Memory B cell (primary cell): ENCODE measurements around the gene TBC1D20.

Experiments
- ATAC-seq: fragments of 150-1000 bp; cut with Tn5 transposase; 2 replicates; pipeline ENCODE4 v1.10.0; 2021; ENCODE audit warnings: low read depth, mild to moderate bottlenecking, moderate library complexity
- DNase-seq, 2 donors: peaks; one replicate each; pipeline ENCODE4 v3.0.0; 2022; ENCODE audit warnings: low spot score in 2 of 2
- H3K27ac Mint-ChIP-seq: one replicate; pipeline ENCODE4 v1.8.0; 2022; ENCODE audit warnings: mild to moderate bottlenecking, moderate library complexity, mixed read lengths
- H3K27me3 Mint-ChIP-seq: one replicate; pipeline ENCODE4 v1.8.0; 2022; ENCODE audit warnings: mixed read lengths
- H3K36me3 Mint-ChIP-seq: one replicate; pipeline ENCODE4 v1.8.0; 2022; ENCODE audit warnings: mild to moderate bottlenecking, mixed read lengths
- H3K4me1 Mint-ChIP-seq: one replicate; pipeline ENCODE4 v1.8.0; 2022; ENCODE audit warnings: mixed read lengths
- H3K4me3 Mint-ChIP-seq: one replicate; pipeline ENCODE4 v1.8.0; 2022; ENCODE audit warnings: mild to moderate bottlenecking, moderate library complexity, mixed read lengths
- H3K9me3 Mint-ChIP-seq: one replicate; pipeline ENCODE4 v1.8.0; 2022; ENCODE audit warnings: mixed read lengths

The TBC1D20 gene

DNA sequence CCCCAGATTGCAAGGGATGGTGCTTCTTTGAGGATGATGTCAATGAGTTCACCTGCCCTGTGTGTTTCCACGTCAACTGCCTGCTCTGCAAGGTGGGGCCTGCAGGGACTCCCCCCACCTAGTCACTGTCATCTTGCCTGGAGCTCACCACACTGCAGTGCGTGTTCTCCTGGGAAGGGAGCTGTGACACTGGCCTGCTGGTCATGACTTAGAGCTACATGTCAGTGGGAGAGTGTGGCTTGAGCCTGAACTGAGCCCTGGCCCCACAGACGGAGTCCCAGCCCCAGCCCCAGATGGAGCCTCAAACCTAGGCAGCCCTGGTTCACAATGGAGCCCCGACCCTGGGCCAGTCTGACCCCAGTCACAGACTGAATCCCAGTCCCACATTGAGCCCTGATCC lies 34.9 kb downstream of the TBC1D20 start:
- Mint-ChIP-seq H3K4me1 (peaks cover 3% of the 10 kb centered on the region), H3K4me3 (no peak overlapping the region), H3K27ac (no peak overlapping the region), H3K27me3 (no peaks in the 10 kb centered on the region), H3K36me3 (peaks cover 15% of the 10 kb centered on the region), H3K9me3 (no peaks in the 10 kb centered on the region)
- DNase-seq (no peak), ATAC-seq (no peak)

DNA sequence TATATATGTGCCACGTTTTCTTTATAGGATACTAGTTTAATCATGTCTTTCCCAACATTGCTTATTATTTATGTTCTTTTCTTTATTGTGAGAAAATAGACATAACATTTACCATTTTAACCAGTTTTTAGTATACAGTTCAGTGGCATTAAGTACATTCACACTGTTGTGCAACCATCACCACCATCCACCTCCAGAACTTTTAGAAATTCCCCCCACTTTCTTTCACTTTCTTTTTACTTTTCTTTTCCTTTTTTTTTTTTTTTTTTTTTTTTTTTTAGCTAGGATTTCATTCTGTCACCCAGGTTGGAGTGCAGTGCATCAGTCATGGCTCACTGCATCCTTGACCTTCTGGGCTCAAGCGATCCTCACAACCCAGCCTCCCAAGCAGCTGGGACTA lies 35.8 kb downstream of the TBC1D20 start:
- no peak overlapping the region for H3K4me3 Mint-ChIP-seq
- no peaks in the 10 kb centered on the region for H3K27me3 Mint-ChIP-seq
- ATAC-seq (no peak), DNase-seq (no peak)
- no peak overlapping the region for H3K27ac Mint-ChIP-seq
- peaks cover 2% of the 10 kb centered on the region for H3K4me1 Mint-ChIP-seq
- peaks cover 20% of the 10 kb centered on the region for H3K36me3 Mint-ChIP-seq
- no peaks in the 10 kb centered on the region for H3K9me3 Mint-ChIP-seq

DNA sequence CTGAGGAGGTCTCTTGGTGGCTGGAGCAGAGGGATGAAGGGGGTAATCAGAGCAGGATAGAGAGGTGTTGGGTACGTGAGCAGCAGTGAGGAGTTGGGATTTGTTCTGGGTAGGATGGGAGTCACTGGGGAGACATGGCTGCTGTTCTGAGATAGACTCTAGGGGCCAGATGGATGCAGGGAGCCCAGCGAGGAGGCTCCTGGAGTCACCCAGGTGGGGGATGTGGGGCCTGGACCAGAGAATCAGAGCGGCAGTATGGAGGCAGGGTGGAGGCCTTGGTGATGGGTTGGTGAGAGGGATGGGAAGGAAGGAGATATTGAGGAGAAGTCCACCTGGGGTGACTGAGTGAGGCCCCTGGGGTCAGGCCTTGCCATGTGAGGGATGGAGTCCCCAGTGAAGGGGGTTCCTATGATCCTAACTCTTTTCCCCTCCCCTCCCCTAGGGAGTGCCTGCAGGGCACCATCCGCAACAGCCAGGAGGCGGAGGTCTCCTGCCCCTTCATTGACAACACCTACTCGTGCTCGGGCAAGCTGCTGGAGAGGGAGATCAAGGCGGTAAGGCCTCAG lies 40.6 kb downstream of the TBC1D20 start:
- peak overlapping the region; percentile 84 for H3K27ac Mint-ChIP-seq
- no peak for ATAC-seq
- peaks cover 26% of the 10 kb centered on the region for H3K36me3 Mint-ChIP-seq

DNA sequence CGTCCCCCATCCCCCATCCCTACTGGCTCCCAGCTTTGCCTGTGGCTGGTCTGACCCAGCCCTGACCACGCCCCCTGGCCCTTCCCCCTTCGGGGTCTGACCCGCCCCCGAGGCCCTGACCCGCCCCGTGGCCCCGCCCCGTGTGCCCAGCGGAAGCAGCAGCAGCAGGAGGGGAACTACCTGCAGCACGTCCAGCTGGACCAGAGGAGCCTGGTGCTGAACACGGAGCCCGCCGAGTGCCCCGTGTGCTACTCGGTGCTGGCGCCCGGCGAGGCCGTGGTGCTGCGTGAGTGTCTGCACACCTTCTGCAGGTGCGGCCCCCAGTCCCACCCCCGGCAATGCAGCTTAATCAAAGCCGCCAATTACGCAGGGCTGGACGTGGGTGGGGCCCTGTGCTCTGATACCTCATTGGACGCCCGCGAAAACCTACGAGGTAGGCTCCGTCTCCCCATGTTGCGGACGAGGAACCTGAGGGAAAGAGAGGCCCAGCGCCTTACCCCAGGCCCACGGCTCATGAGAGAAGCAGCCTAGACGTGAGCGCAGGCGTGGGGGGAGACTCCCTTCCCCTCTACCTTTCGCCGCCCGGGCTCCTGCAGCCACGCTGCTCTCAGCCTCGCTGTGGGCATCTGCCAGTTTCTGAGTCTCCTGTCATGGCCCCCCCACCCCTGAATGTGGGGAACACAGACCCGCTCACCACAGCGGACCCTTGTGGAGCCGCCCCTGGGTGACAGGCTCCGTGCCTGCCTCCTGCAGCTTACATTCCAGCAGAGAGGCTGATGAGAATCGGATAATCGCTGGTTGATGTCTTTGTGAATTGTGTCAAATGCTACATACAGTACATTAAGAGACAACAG lies 41.4 kb downstream of the TBC1D20 start:
- Mint-ChIP-seq H3K4me3 (no peak overlapping the region), H3K27me3 (no peaks in the 10 kb centered on the region), H3K4me1 (peaks cover 13% of the 10 kb centered on the region), H3K36me3 (peaks cover 26% of the 10 kb centered on the region), H3K9me3 (no peaks in the 10 kb centered on the region), H3K27ac (peak overlapping the region; percentile 84)
- ATAC-seq (no peak), DNase-seq (no peak)

More for the DNA sequence above, 40.6 kb downstream of the TBC1D20 start:
- no peaks in the 10 kb centered on the region for H3K9me3 Mint-ChIP-seq
- peaks cover 11% of the 10 kb centered on the region for H3K4me1 Mint-ChIP-seq
- DNase-seq = no peak
- H3K4me3 Mint-ChIP-seq = no peak overlapping the region
- no peaks in the 10 kb centered on the region for H3K27me3 Mint-ChIP-seq

DNA sequence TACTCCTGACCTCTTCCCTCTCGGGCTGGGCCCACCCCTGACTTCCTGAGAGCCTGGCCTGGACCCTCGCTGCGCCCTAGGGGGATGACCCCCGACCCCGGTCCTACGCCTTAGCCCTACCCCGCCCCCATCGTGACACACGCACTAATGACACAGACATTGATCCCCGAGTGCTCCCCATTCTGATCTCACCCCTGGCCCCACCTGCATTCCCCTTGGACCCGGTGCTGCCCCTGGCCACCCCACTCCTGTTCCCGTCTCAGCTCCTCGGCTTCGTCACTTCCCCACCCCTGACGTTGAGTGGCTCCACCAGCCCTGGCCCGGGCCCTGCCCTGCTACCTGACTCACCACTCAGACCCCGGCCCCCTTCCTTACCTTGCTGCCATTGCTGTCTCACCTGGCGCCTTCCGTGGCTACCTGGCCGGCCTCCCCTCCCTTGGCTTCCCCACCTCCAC lies 42.1 kb downstream of the TBC1D20 start:
- H3K4me1 Mint-ChIP-seq = peaks cover 18% of the 10 kb centered on the region
- no peak for DNase-seq
- no peak overlapping the region for H3K4me3 Mint-ChIP-seq
- H3K9me3 Mint-ChIP-seq = no peaks in the 10 kb centered on the region
- peaks cover 29% of the 10 kb centered on the region for H3K36me3 Mint-ChIP-seq
- ATAC-seq = no peak
- H3K27me3 Mint-ChIP-seq = no peaks in the 10 kb centered on the region
- peak overlapping the region; percentile 93 for H3K27ac Mint-ChIP-seq

DNA sequence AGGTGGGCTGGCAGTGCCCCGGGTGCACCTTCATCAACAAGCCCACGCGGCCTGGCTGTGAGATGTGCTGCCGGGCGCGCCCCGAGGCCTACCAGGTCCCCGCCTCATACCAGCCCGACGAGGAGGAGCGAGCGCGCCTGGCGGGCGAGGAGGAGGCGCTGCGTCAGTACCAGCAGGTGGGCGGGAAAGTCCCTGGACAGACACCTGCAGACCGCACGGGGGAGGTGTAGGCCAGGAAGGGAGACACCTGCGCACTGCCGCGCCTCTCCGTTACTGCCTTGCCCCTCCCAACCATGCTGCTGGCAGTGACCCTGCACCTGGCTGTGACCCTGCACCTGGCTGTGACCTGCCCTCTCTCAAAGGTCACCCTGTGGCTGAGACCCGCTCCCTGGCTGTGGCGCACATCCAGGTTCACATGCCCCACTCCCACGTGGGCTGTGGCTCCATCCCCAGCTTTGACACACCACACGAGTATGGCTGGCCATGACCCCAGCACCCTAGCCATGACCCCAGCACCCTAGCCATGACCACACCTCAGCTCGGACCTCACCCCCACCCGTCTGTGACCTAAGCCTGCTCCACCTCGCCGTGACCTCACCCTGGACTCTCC lies 42.7 kb downstream of the TBC1D20 start:
- Mint-ChIP-seq H3K9me3 (no peaks in the 10 kb centered on the region), H3K27me3 (no peaks in the 10 kb centered on the region), H3K4me1 (peaks cover 18% of the 10 kb centered on the region), H3K4me3 (peak overlapping the region; percentile 11), H3K27ac (peak overlapping the region; percentile 93), H3K36me3 (peaks cover 29% of the 10 kb centered on the region)
- DNase-seq (peak; percentile 37 to 56), ATAC-seq (peak; percentile 96)

DNA sequence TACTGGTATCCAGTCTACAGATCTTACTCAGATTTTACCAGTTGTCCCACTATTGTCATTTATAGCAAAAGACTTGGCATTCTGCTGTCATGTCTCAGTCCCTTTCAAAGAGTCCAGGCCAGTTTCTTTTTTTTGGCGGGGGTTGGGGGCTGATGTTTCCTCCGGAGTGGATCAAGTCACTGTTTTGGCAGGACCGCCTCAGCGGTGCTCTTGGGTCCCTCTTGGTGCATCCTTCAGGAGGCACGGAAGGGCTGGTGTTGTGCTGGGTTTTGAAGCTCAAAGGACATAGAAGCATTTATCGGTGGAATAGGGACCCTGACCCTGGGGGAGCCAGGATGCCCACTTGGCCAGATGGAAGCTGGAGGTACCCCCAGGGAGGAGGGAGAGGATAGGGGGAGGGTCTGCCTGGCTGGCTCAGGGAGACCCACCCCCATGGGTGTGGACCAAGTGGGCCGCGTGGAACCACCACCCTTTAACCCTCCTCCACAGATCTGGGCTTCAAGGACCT lies 43.4 kb downstream of the TBC1D20 start:
- ATAC-seq = no peak
- H3K27ac Mint-ChIP-seq = peak overlapping the region; percentile 93
- no peak overlapping the region for H3K4me3 Mint-ChIP-seq
- peaks cover 18% of the 10 kb centered on the region for H3K4me1 Mint-ChIP-seq
- no peaks in the 10 kb centered on the region for H3K9me3 Mint-ChIP-seq
- peaks cover 22% of the 10 kb centered on the region for H3K36me3 Mint-ChIP-seq
- no peak for DNase-seq
- no peaks in the 10 kb centered on the region for H3K27me3 Mint-ChIP-seq

DNA sequence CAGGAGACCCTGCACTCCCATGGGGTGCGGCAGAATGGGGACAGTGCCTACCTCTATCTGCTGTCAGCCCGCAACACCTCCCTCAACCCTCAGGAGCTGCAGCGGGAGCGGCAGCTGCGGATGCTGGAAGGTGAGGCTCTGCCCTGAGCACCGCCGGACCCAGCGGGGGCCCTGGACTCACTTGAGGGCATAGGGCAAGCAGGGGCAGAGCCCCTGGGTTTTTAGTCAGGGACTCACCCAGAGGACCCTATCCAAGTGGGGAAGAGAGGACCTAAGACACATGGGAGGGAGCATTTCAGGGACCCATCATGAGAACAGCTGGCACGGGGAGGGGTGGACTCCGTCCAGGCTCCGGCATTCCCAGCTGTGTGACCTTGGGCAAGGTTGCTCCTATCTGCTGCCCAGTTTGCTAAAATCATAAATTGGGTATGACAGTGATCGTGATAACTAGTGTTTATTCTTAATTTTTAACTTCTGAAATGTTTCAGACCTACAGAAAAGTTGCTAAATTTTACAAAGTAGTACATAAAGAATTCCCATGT lies 44.5 kb downstream of the TBC1D20 start:
- Mint-ChIP-seq H3K27ac (no peak overlapping the region), H3K27me3 (no peaks in the 10 kb centered on the region)

DNA sequence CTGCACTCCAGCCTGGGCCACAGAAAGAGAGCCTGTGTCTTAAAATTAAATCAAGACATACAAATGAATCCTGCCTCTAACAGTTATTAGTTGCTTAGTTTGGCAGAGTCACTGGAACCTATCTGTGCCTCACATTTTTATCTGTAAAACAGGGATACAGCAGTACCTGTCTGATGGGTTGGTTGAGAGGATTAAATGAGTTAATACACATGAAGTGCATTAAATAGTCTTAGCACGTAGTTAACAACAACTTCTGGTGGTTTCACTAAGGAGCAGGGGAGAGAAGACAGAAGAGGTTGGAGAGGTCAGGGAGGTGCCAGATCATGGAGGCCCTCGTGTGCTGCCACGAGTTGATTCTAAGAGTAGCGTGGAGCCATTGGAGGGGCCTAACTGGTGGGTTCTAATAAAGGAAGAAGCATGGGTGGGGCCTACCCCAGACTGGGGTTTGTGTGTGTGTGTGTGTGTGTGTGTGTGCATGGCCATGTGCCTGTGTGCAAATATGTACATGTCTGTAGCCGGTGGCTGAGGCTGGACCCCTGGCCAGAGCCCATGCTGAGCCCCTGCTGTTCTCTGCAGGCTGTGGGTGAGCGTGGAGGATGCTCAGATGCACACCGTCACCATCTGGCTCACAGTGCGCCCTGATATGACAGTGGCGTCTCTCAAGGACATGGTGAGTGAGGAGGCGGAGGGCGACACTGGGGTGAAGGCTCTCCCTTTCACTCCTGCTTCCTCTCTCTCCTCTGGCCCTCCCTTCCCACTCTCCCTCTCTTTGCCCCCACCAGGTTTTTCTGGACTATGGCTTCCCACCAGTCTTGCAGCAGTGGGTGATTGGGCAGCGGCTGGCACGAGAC lies 45.2 kb downstream of the TBC1D20 start:
- peaks cover 23% of the 10 kb centered on the region for H3K4me1 Mint-ChIP-seq
- DNase-seq = no peak
- H3K4me3 Mint-ChIP-seq = no peak overlapping the region
- H3K27ac Mint-ChIP-seq = no peak overlapping the region
- peaks cover 26% of the 10 kb centered on the region for H3K36me3 Mint-ChIP-seq
- H3K9me3 Mint-ChIP-seq = no peaks in the 10 kb centered on the region
- no peaks in the 10 kb centered on the region for H3K27me3 Mint-ChIP-seq
- no peak for ATAC-seq

More for the DNA sequence above, 44.5 kb downstream of the TBC1D20 start:
- DNase-seq (no peak), ATAC-seq (no peak)
- no peak overlapping the region for H3K4me3 Mint-ChIP-seq
- H3K36me3 Mint-ChIP-seq = peaks cover 25% of the 10 kb centered on the region
- H3K4me1 Mint-ChIP-seq = peaks cover 21% of the 10 kb centered on the region
- no peaks in the 10 kb centered on the region for H3K9me3 Mint-ChIP-seq

DNA sequence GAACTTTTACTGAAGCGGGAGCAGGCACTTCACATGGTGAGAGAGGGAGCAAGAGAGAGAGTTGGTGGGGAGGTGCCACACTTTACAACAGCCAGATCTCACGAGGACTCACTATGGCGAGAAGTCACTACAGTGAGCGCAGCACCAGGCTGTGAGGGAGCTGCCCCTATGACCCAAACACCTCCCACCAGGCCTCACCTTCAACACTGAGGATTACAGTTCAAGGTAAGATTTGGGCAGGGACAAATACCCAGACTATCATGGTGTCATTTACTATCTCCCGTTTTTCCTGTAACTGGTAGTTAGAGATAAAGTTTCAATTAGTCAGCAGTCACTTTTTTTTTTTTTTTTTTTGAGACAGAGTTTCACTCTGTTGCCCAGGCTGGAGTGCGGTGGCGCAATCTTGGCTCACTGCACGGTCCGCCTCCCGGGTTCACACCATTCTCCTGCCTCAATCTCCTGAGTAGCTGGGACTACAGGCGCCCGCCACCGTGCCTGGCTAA lies 46.5 kb downstream of the TBC1D20 start:
- peaks cover 25% of the 10 kb centered on the region for H3K4me1 Mint-ChIP-seq
- ATAC-seq = no peak

DNA sequence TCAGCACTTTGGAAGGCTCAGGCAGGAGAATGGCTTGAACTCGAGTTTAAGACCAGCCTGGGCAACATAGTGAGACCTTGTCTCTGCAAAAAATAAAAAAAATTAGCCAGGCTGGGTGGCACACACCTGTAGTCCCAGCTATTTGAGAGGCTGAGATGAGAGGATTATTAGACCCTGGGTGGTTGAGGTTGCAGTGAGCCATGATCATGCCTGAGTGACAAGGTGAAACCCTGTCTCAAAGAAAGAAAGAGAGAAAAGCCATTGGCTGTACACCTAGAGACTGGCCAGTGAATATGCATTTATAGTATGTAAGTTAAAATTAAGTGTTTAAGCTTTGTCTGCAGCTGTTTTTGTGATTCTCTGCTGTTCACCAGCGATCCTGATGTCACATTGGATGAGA lies 48.2 kb downstream of the TBC1D20 start:
- H3K36me3 Mint-ChIP-seq = peaks cover 22% of the 10 kb centered on the region
- no peaks in the 10 kb centered on the region for H3K27me3 Mint-ChIP-seq
- ATAC-seq (no peak), DNase-seq (no peak)
- peaks cover 29% of the 10 kb centered on the region for H3K4me1 Mint-ChIP-seq
- H3K4me3 Mint-ChIP-seq = no peak overlapping the region
- H3K9me3 Mint-ChIP-seq = no peaks in the 10 kb centered on the region
- H3K27ac Mint-ChIP-seq = no peak overlapping the region

More for the DNA sequence above, 46.5 kb downstream of the TBC1D20 start:
- Mint-ChIP-seq H3K4me3 (no peak overlapping the region), H3K27me3 (no peaks in the 10 kb centered on the region), H3K9me3 (no peaks in the 10 kb centered on the region), H3K27ac (no peak overlapping the region), H3K36me3 (peaks cover 29% of the 10 kb centered on the region)
- DNase-seq = no peak

DNA sequence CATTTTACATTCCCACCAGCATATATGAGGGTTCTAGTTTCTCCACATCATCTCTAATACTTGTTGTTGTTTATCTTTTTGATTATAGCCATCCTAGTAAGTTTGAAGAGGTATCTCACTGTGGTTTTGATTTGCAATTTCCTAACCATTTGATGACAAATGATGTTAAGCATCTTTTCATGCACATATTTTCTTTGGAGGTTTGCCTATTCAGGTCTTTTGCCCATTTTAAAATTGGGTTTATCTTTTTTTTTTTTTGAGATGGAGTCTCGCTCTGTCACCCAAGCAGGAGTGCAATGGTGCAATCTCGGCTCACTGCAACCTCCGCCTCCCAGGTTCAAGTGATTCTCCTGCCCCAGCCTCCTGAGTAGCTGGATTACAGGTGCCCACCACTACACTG lies 50.3 kb downstream of the TBC1D20 start:
- no peak overlapping the region for H3K27ac Mint-ChIP-seq
- peaks cover 22% of the 10 kb centered on the region for H3K36me3 Mint-ChIP-seq
- no peaks in the 10 kb centered on the region for H3K9me3 Mint-ChIP-seq
- peaks cover 36% of the 10 kb centered on the region for H3K4me1 Mint-ChIP-seq
- DNase-seq (no peak), ATAC-seq (no peak)
- H3K4me3 Mint-ChIP-seq = no peak overlapping the region
- H3K27me3 Mint-ChIP-seq = no peaks in the 10 kb centered on the region
